Gastrocnemius medialis (tissue), 4 donors: ENCODE results near the gene GRIK4. TPM values are rescaled to one million over a fixed set of nuclear protein-coding genes. Genes with fewer than 3 reads are reported as not detected.
A peak's percentile ranks its signal among the peaks of the same experiment; 100 is the strongest.

ENCODE experiments used
- ATAC-seq, 2 donors: fragments of 150-250 bp; one replicate each; pipeline ENCODE4 v1.9.1; 2016
- DNase-seq, 2 donors: peaks; one replicate each; pipeline ENCODE4 v3.0.0-alpha.2; 2019
- H3K27ac ChIP-seq, 4 donors: fragments of 200-600 bp; sonication (generic); 1 replicate in 1 of 4; 2 replicates in 3 of 4; pipeline ENCODE4 v1.5.1; 2016 to 2018; ENCODE audit warnings: mild to moderate bottlenecking in 2 of 4, moderate library complexity in 1 of 4
- H3K27me3 ChIP-seq, 3 donors: fragments of 200-600 bp; sonication (generic) in 2 of 3; 1 replicate in 1 of 3; 2 replicates in 2 of 3; pipeline versions ENCODE4 v1.5.1 to v1.6.0; 2016 to 2019; ENCODE audit warnings: mild to moderate bottlenecking in 1 of 3, moderate library complexity in 1 of 3
- H3K36me3 ChIP-seq, 2 donors: fragments of 200-600 bp; sonication (generic) in 1 of 2; one replicate each; pipeline ENCODE4 v1.5.1; 2017 to 2018
- H3K4me1 ChIP-seq, 2 donors: fragments of 200-600 bp; sonication (generic) in 1 of 2; one replicate each; pipeline ENCODE4 v1.5.1; 2016 to 2017; ENCODE audit warnings: mild to moderate bottlenecking in 2 of 2
- H3K4me3 ChIP-seq, 4 donors: fragments of 200-600 bp; sonication (generic) in 3 of 4; 1 replicate in 1 of 4; 2 replicates in 3 of 4; pipeline ENCODE4 v1.5.1; 2016 to 2019; ENCODE audit warnings: mild to moderate bottlenecking in 2 of 4
- H3K9me3 ChIP-seq, 3 donors: fragments of 200-600 bp; sonication (generic) in 2 of 3; 1 replicate in 1 of 3; 2 replicates in 2 of 3; pipeline ENCODE4 v1.5.1; 2016 to 2019
- POLR2A ChIP-seq, 2 donors: fragments of 450-650 bp; IDR thresholded peaks; one replicate each; pipeline ENCODE4 v1.6.1; 2017; ENCODE audit warnings: antibody characterized with exemption in 2 of 2, mild to moderate bottlenecking in 2 of 2, moderate library complexity in 2 of 2
- in situ Hi-C, 4 donors: fragments of 200-750 bp; cut with MboI; loops; one replicate each; pipeline versions ENCODE4 v1.15.0 to v1.8.0; 2017; ENCODE audit warnings: low sequenced_read_pairs in 4 of 4
- intact Hi-C: fragments of 100-400 bp; cut with DNase I; formaldehyde crosslinking; loops from one replicate; pipeline ENCODE4 v1.15.1; 2023; ENCODE audit warnings: low total_unique reads
- total RNA-seq, 4 donors: library from RNA; depleted of rRNA; stranded (reverse); fragments of >200 nt; gene quantifications; one replicate each; pipeline versions ENCODE4 v1.1.0 to v1.2.3, GENCODE V29; 2016
- TF ChIP-seq, protein P1 (sequence below), 5 experiments: fragments of 450-650 bp in 3 of 5; fragments of 200-600 bp in 2 of 5; sonication (generic) in 2 of 5; IDR thresholded peaks in 4 of 5; conservative IDR thresholded peaks in 1 of 5; 1 replicate in 4 of 5; 2 replicates in 1 of 5; pipeline ENCODE4 v1.5.1; 2016 to 2019; ENCODE audit warnings: antibody characterized with exemption in 5 of 5, mild to moderate bottlenecking in 3 of 5, moderate library complexity in 3 of 5

GRIK4 gene
- total RNA-seq, 4 donors from 2014 or later: 0.42 TPM; not detected in 3

DNA sequence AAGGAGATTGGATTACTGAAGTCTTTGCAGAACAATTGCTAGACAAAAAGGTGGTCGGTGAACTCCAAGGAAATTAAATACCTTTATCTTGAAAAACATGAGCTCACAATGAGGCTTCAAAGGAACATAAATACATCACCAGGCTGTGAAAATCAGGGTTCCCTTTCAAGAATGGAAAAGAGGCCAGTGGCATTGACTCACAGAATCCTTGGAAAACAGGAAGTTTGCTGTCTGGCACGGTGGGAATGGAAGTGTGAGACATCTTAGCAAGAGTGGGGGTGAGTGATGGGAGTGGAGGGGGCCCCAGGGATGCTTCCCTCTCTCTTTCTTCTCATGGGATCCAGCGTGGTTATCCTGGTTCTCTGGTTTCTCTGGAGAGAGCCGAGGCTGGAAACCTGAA, 463.4 kb downstream of the GRIK4 start:
- DNase-seq (no peak), ATAC-seq (no peak)
- Histone ChIP-seq H3K36me3 (no peaks in the 10 kb centered on the region), H3K4me1 (peaks cover 0 to 21% of the 10 kb centered on the region in 2 donors), H3K27ac (no peak overlapping the region), H3K4me3 (no peak overlapping the region), H3K9me3 (no peaks in the 10 kb centered on the region), H3K27me3 (peaks cover 0 to 11% (median 4%) of the 10 kb centered on the region in 3 donors)
- intact Hi-C loops (no loop called here), in situ Hi-C loops (loop anchor here in 2 of 4 donors (25.0 kb wide), 1 partner anchor 463 kb away; the partner anchor contains the start of gene GRIK4 (in 2 of the 2))
- no peak for TF ChIP-seq POLR2A (IDR thresholded peaks at IDR 0.05)
- TF ChIP-seq, protein P1, sequence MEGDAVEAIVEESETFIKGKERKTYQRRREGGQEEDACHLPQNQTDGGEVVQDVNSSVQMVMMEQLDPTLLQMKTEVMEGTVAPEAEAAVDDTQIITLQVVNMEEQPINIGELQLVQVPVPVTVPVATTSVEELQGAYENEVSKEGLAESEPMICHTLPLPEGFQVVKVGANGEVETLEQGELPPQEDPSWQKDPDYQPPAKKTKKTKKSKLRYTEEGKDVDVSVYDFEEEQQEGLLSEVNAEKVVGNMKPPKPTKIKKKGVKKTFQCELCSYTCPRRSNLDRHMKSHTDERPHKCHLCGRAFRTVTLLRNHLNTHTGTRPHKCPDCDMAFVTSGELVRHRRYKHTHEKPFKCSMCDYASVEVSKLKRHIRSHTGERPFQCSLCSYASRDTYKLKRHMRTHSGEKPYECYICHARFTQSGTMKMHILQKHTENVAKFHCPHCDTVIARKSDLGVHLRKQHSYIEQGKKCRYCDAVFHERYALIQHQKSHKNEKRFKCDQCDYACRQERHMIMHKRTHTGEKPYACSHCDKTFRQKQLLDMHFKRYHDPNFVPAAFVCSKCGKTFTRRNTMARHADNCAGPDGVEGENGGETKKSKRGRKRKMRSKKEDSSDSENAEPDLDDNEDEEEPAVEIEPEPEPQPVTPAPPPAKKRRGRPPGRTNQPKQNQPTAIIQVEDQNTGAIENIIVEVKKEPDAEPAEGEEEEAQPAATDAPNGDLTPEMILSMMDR (IDR thresholded peaks at IDR 0.05 in 4 of 5, conservative IDR thresholded peaks at IDR 0.05 in 1 of 5): no peak

DNA sequence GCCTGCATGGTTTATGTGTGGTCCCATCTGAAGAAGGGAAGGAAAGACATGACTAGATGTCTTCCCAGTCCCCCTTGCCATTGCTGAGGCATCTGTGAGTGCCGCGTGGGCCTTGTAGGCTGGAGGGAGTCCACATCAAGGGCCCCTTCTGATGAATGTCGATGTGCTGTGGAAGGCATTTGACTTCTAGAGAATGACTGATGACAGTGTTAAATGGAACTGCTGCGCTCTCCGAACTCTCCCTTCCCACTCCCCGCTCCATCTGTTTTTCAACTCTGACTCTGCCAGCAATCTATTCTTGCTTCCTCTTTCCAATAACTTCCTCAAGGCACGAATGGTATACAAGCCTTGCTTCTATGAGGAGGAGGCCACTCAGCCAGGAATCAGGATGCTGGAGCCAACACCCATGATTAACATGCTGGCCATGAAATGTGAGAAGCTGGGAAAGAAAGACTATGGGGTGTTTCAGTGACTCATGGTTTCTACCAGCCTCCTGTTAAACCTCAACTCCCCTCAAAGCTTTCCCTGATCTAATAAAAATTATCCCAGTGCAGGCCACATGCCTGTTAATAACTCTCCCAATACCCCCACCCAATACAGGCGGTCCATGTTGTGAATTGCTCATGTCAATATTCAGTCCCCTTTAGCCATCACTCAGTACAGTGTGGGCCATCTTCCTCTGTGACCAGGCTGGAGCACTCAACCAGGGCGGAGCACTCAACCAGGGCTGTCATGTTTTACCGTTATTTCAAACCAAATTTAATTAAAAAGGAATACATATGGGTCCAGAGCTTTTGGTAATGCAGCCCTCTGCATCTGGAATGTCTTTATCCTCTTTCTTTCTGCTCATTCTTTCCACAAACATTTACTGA, 466.0 kb downstream of the GRIK4 start:
- no peak for TF ChIP-seq POLR2A (IDR thresholded peaks at IDR 0.05)
- TF ChIP-seq, protein P1 (IDR thresholded peaks at IDR 0.05 in 4 of 5, conservative IDR thresholded peaks at IDR 0.05 in 1 of 5): no peak
- no peaks in the 10 kb centered on the region for H3K36me3 ChIP-seq

DNA sequence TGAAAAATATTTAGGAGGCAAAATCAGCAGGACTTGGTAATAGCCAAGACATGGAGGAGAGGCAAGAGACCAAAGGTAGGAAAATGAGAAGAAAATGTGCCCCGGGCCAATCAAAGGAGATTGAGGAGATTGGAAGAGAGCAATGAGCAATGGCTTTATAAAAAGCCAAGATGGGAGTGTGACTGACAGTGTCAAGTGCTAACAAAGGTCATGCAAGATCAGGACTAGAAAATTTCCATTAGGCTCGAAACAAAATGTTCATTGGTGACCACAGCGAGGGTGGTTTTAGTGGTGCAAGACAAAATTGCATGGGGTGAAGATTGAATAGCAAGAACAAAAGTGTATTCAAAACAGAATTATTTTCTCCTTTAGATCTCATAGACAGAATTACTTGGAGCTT, 467.2 kb downstream of the GRIK4 start:
- no peaks in the 10 kb centered on the region for H3K9me3 ChIP-seq

More for the DNA sequence above, 466.0 kb downstream of the GRIK4 start:
- Histone ChIP-seq H3K4me1 (peaks cover 0 to 21% of the 10 kb centered on the region in 2 donors), H3K9me3 (no peaks in the 10 kb centered on the region), H3K27ac (no peak overlapping the region), H3K4me3 (no peak overlapping the region), H3K27me3 (peaks cover 0 to 4% (median 4%) of the 10 kb centered on the region in 3 donors)
- intact Hi-C loops: no loop called here
- in situ Hi-C loops: no loop called here
- DNase-seq (no peak), ATAC-seq (peak in 1 of 2 donors; percentile 34)

DNA sequence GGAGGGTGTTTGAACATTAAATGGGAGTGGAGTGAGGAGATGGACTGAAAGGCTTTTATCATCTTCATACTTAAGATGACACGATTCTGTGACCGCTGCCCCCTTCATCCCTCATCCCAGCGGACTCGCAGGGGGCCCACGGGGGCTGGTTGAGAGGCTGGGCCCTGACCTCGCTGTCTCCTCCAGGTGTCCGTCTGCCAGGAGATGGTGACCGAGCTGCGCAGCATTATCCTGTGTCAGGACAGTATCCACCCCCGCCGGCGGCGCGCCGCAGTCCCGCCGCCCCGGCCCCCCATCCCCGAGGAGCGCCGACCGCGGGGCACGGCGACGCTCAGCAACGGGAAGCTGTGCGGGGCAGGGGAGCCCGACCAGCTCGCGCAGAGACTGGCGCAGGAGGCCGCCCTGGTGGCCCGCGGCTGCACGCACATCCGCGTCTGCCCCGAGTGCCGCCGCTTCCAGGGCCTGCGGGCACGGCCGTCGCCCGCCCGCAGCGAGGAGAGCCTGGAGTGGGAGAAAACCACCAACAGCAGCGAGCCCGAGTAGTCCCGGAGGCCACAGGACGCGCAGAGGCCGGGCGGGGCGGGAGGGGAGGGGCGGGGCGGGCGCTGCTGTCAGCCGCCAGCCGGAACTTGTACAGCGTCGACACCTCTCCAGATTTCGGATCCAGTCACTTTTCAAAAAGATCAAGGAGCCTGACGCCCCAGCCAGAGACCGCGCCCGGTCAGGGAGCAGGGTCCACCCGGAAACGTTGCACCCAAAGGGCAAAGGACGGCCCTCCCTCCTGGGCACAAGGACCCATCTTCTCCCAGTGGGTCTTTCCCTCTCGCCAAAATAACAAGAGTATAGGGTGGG, 474.4 kb downstream of the GRIK4 start:
- Histone ChIP-seq H3K4me3 (peak overlapping the region; percentile 41 to 71 (median 54)), H3K9me3 (no peaks in the 10 kb centered on the region), H3K36me3 (no peaks in the 10 kb centered on the region), H3K27me3 (peaks cover 0 to 8% (median 0%) of the 10 kb centered on the region in 3 donors), H3K4me1 (peaks cover 0 to 3% of the 10 kb centered on the region in 2 donors), H3K27ac (no peak overlapping the region)
- DNase-seq: no peak
- in situ Hi-C loops: no loop called here
- ATAC-seq: peak; percentile 64 to 77
- intact Hi-C loops: no loop called here
- no peak for TF ChIP-seq POLR2A (IDR thresholded peaks at IDR 0.05)
- TF ChIP-seq, protein P1 (IDR thresholded peaks at IDR 0.05 in 4 of 5, conservative IDR thresholded peaks at IDR 0.05 in 1 of 5): peak in 2 of 5 experiments; percentile 15 to 30

More for the DNA sequence above, 467.2 kb downstream of the GRIK4 start:
- DNase-seq: no peak
- TF ChIP-seq, protein P1 (IDR thresholded peaks at IDR 0.05 in 4 of 5, conservative IDR thresholded peaks at IDR 0.05 in 1 of 5): no peak
- TF ChIP-seq POLR2A (IDR thresholded peaks at IDR 0.05): no peak
- intact Hi-C loops: no loop called here
- in situ Hi-C loops: no loop called here
- no peak overlapping the region for H3K4me3 ChIP-seq
- H3K27ac ChIP-seq: no peak overlapping the region
- ATAC-seq: peak; percentile 56 to 65
- H3K27me3 ChIP-seq: peaks cover 0 to 4% (median under 1%) of the 10 kb centered on the region in 3 donors
- no peaks in the 10 kb centered on the region for H3K36me3 ChIP-seq
- peaks cover 0 to 21% of the 10 kb centered on the region in 2 donors for H3K4me1 ChIP-seq
